ENCODE results near the gene TWF2. TPM values are rescaled to one million over a fixed set of nuclear protein-coding genes. Genes with fewer than 3 reads are reported as not detected.
A peak's percentile ranks its signal among the peaks of the same experiment; 100 is the strongest.

TWF2 gene
- total RNA-seq, 4 donors from 2014 or later = 50.1 to 116 (median 78.3) TPM

DNA sequence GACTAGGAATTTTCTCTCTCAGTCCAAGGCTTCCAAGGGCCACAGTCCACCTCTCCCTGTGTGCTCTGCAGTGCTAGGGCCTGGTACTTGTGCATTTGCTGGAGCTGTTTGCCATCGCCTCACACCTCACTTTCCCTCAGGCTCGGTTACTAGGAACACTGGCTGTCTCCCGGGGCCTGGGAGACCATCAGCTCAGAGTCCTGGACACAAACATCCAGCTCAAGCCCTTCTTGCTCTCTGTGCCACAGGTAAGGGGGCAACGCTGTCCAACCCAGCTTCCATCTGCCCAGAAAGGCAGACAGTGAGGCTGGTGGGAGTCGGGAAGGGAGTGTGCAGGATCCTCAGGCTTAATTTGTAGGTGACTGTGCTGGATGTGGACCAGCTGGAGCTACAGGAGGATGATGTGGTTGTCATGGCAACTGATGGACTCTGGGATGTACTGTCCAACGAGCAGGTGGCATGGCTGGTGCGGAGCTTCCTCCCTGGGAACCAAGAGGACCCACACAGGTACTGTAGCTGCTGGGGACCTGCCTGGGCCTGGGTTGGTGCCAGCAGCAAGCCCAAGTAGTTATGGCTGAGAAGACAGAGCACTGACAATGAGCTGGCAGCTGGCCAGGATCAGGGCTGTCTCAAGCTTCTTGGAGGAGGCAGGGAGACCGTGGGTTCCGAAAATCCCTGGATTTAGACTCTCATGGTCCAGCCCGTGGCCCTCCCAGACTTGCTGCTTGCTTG, 10.0 kb upstream of the TWF2 start:
- no peak for DNase-seq (ENCODE audit: low spot score)
- TF ChIP-seq, protein P1, sequence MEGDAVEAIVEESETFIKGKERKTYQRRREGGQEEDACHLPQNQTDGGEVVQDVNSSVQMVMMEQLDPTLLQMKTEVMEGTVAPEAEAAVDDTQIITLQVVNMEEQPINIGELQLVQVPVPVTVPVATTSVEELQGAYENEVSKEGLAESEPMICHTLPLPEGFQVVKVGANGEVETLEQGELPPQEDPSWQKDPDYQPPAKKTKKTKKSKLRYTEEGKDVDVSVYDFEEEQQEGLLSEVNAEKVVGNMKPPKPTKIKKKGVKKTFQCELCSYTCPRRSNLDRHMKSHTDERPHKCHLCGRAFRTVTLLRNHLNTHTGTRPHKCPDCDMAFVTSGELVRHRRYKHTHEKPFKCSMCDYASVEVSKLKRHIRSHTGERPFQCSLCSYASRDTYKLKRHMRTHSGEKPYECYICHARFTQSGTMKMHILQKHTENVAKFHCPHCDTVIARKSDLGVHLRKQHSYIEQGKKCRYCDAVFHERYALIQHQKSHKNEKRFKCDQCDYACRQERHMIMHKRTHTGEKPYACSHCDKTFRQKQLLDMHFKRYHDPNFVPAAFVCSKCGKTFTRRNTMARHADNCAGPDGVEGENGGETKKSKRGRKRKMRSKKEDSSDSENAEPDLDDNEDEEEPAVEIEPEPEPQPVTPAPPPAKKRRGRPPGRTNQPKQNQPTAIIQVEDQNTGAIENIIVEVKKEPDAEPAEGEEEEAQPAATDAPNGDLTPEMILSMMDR (IDR thresholded peaks at IDR 0.05) = no peak
- ATAC-seq (ENCODE audit: low FRiP score) = no peak

DNA sequence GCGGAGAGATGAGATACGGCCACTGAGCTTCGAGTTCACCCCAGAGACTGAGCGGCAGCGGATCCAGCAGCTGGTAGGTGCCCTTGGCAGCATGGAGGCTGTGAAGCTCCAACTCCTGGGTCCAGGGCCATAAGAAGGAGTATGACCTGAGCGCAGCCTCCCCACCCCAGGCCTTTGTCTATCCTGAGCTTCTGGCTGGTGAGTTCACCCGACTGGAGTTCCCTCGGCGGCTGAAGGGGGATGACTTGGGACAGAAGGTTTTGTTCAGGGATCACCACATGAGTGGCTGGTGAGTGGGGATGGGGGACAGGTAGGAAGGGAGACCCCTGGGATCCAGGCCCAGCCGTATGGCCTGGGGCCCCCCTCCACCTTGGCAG, 9.2 kb upstream of the TWF2 start:
- DNase-seq (ENCODE audit: low spot score) (no peak), ATAC-seq (ENCODE audit: low FRiP score) (no peak)
- TF ChIP-seq, protein P1 (IDR thresholded peaks at IDR 0.05) = no peak

DNA sequence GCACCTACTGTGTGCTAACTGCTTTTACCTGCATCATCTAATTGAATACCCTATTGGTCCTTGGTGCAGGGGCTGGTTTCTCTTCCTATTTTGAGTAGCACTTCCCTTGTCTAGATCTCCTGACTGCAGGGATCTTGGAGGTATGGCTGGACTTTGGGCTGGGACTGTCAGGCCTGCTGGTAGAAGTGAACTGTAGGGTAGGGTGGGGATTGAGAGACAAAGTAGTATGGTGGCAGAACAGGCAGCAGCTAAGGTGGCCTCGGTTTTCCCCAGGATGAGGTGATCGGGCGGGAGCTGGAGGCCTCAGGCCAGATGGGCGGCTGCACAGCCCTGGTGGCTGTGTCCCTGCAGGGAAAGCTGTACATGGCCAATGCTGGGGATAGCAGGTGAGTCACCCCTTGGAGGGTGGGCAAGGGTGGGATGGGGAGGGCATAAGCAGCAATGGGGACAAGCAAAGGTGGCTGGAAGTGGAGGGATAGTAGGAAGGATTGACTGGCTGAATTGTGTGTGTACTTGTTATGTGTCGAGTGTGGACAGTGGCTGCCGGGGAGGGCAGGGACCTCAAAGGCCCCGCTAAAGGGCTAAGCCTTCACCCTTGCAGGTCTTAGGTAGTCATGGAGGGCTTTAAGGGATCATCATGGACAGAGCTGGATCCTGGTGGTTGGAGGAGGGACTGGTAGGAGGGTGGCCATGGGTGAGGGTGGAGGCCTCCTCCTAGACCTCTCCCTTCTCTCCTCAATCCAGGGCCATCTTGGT, 8.6 kb upstream of the TWF2 start:
- no peak for ATAC-seq (ENCODE audit: low FRiP score)
- DNase-seq (ENCODE audit: low spot score) = no peak
- TF ChIP-seq, protein P1 (IDR thresholded peaks at IDR 0.05) = no peak

DNA sequence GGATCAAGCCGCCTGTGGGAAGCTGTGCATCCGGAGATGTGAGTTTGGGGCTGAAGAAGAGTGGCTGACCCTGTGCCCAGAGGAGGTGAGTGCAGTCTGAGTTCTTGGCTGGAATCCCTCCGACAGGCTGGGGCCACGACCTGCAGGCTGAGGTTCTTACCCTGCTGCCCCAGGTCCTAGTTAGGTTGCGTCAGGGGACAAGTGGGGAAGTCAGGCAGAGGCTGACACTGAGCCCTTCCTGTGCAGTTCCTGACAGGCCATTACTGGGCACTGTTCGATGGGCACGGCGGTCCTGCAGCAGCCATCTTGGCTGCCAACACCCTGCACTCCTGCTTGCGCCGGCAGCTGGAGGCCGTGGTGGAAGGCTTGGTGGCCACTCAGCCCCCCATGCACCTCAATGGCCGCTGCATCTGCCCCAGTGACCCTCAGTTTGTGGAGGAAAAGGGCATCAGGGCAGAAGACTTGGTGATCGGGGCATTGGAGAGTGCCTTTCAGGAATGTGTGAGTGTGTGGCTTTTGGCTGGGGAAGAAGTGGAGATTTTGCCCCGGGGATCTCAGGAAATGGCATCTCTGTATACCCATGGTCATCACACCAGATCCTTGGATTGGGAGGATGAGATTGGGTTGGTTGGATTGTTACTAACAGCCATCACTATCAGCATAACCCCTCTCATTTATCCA, 7.9 kb upstream of the TWF2 start:
- TF ChIP-seq, protein P1 (IDR thresholded peaks at IDR 0.05) = no peak
- ATAC-seq (ENCODE audit: low FRiP score) = no peak
- DNase-seq (ENCODE audit: low spot score) = no peak

DNA sequence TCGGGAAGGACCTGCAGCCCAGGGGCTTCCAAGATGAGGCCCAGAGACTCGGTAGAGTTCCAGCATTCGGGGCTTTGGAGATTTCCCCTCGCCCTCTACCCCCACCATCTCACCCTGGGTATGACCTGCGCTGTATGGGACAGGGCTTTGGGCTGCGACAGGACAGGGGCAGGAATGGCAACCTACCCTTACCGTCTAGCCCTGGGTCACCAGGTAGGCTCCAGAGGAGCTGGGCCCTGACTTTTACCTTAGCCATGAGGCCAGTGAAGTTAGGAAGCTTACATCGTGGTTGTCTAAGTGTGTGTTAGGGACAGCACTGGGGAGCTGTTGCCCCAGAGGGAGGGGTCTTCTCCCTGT, 7.3 kb upstream of the TWF2 start:
- ATAC-seq (ENCODE audit: low FRiP score) (peak; percentile 16), DNase-seq (ENCODE audit: low spot score) (no peak)
- TF ChIP-seq, protein P1 (IDR thresholded peaks at IDR 0.05) = no peak

DNA sequence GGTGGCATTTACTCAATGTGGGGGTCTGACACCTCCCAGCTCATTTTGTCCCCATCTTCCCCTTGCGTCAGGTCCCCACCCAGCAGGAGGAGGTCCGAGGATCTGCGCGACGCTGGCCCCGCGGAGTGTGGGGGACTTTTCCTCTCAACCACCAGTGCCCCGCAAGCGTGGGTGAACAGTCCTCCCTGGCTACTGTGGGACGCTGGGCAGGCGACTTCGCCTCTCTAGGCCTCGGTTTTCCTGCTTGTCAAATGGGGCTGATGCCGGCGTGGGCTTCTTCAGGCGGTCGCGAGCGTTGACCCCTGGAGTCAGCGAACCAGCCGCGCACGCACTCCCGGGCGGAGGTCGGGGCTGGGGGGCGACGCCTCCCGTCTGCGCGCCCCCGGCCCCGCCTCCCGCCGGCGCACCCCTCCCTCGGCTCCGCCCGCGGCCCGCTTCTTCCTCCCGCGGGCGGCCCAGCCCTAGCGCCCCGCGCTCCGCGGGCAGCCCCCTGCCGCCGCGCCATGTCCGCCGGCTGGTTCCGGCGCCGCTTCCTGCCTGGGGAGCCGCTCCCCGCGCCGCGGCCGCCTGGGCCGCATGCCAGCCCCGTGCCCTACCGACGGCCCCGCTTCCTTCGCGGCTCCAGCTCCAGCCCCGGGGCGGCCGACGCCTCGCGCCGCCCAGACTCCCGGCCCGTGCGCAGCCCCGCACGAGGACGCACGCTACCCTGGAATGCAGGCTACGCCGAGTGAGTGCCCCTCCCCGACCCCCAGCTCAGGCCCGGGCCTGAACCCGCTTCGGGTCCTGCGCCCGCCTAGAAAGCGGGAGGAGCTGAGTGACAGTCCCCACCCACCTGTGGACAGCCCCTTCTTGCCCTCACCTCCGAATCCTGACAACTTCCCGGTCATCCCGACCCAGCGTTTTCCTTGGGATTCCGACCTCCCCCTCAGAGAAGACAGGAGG, 6.6 kb upstream of the TWF2 start, which contains the start of gene PPM1M:
TSS of gene PPM1M (plus strand) at position 438 of the 942 bp plus-strand sequence. CDS start at position 504, 66 bp downstream.
- ATAC-seq (ENCODE audit: low FRiP score) = peak; percentile 57
- no peak for DNase-seq (ENCODE audit: low spot score)
- TF ChIP-seq, protein P1 (IDR thresholded peaks at IDR 0.05) = no peak

Measured in omental fat pad (tissue), 4 donors.